ENCODE results near the gene RHOH. TPM values are rescaled to one million over a fixed set of nuclear protein-coding genes. Genes with fewer than 3 reads are reported as not detected.

Gene RHOH
- total and polyA plus RNA-seq, 10 of the 15 experiments (the other 5 are each of a cell fraction or from before 2014, with no cell fraction given) = 46.5 to 120 (median 57.9) TPM

- peak overlapping the region; percentile 57 for H3K9ac ChIP-seq (ENCODE audit: control insufficient read depth, insufficient read depth, low read length)
- SMC1A ChIA-PET (ENCODE audit: uncharacterized antibody, unreplicated experiment) = interaction anchor here (1.0 to 20.3 kb wide), 14 partner anchors 8 to 532 kb away, joined by 3 to 374 read pairs (median 14); partner anchors contain the start of gene RHOH
- H3K36me3 ChIP-seq (ENCODE audit: control insufficient read depth in 2 of 2, insufficient read depth in 2 of 2, low read length in 1 of 2) = no peaks in the 10 kb centered on the region
- 0% methylated on average over 1 of the region's 1 CpG for WGBS (ENCODE audit: insufficient coverage, insufficient replicate concordance, low lambda C conversion rate, missing lambda C conversion rate)
- peaks cover 45% of the 10 kb centered on the region for H3K4me1 ChIP-seq (ENCODE audit: control insufficient read depth, insufficient read depth, low read length)
- ATAC-seq = peak; percentile 1; the same call in 1 of the 3 replicates
- in situ Hi-C loops (cut with MboI) (loop anchor here (25.0 kb wide), 1 partner anchor 1374 kb away; the partner anchor contains the start of gene TLR1), intact Hi-C loops (cut with micrococcal nuclease; ENCODE audit: unreplicated experiment) (loop anchor here (1.0 to 2.0 kb wide), 2 partner anchors 14 to 119 kb away; no protein-coding TSS in a partner anchor)
- DNase-seq (ENCODE audit: low read depth, low spot score) = no peak
- FAIRE-seq = no peak
- CTCF ChIA-PET = interaction anchor here (0.8 to 11.5 kb wide), 12 partner anchors 8 to 577 kb away, joined by 3 to 121 read pairs (median 10); no protein-coding TSS in a partner anchor
- BruUV-seq (replicated peaks) = TSS peak; percentile 65
- POLR2A ChIA-PET = interaction anchor here (0.9 to 7.3 kb wide), 14 partner anchors 11 to 130 kb away, joined by 3 to 102 read pairs (median 12); partner anchors contain the start of genes N4BP2 and RHOH
- H3K27me3 ChIP-seq (replicated peaks in 1 of 2; ENCODE audit: control insufficient read depth in 2 of 2, insufficient read depth in 2 of 2, low read length in 1 of 2) = no peaks in the 10 kb centered on the region
- H3K27ac ChIP-seq (ENCODE audit: control insufficient read depth, insufficient read depth) = peak overlapping the region; percentile 89
- H3K4me2 ChIP-seq (ENCODE audit: control insufficient read depth, insufficient read depth) = peak overlapping the region; percentile 84; the same call in 1 of the 2 replicates
- H2AFZ ChIP-seq (ENCODE audit: control insufficient read depth, low read depth, low read length) = no peak overlapping the region
- H4K20me1 ChIP-seq (ENCODE audit: control insufficient read depth, insufficient read depth) = no peaks in the 10 kb centered on the region
- no peak overlapping the region for H3K4me3 ChIP-seq
- peaks cover 47% of the 10 kb centered on the region for H3K79me2 ChIP-seq (ENCODE audit: control insufficient read depth, insufficient read depth, low read length)
- H3K9me3 ChIP-seq (replicated peaks; ENCODE audit: control insufficient read depth, insufficient read depth, low read length) = no peaks in the 10 kb centered on the region
- RAD21 ChIA-PET (ENCODE audit: unreplicated experiment) = interaction anchor here (1.0 to 18.0 kb wide), 14 partner anchors 10 to 486 kb away, joined by 3 to 356 read pairs (median 22); partner anchors contain the start of genes N4BP2 and RHOH
- no peak for TF ChIP-seq BRCA1 (IDR thresholded peaks at IDR 0.05; ENCODE audit: low read depth, low read length)
- TF ChIP-seq CUX1 (IDR thresholded peaks at IDR 0.05; ENCODE audit: insufficient replicate concordance, low read depth, low read length) = no peak
- no peak for TF ChIP-seq MAX (IDR thresholded peaks at IDR 0.05; ENCODE audit: low read depth, low read length)
- TF ChIP-seq TCF3 (IDR thresholded peaks at IDR 0.05; ENCODE audit: borderline replicate concordance, insufficient read depth, low read depth, low read length) = no peak
- 0 out of 2 replicates have a peak, but pooled peaks have one; percentile 6 for TF ChIP-seq ZNF687 (IDR thresholded peaks at IDR 0.05)
- no peak for TF ChIP-seq EGR1 (IDR thresholded peaks at IDR 0.05; ENCODE audit: borderline replicate concordance in 1 of 2, low read depth in 2 of 2, low read length in 2 of 2)
- no peak for TF ChIP-seq SUPT20H (IDR thresholded peaks at IDR 0.05; ENCODE audit: borderline replicate concordance, control insufficient read depth, low read depth, low read length)
- TF ChIP-seq CBX5 (IDR thresholded peaks at IDR 0.05; ENCODE audit: low read depth) = no peak
- no peak for TF ChIP-seq CREB1 (IDR thresholded peaks at IDR 0.05; ENCODE audit: low read depth)
- no peak for TF ChIP-seq ASH2L (IDR thresholded peaks at IDR 0.05; ENCODE audit: borderline replicate concordance, low read depth)
- no peak for TF ChIP-seq SREBF2 (IDR thresholded peaks at IDR 0.05; ENCODE audit: low read length)
- TF ChIP-seq IRF4 (IDR thresholded peaks at IDR 0.05; ENCODE audit: low read depth, low read length) = no peak
- 0 out of 2 replicates have a peak, but pooled peaks have one; percentile 11 for TF ChIP-seq POLR2A (IDR thresholded peaks at IDR 0.05; ENCODE audit: low read depth, low read length)
- peak; percentile 54; the same call in 1 of the 2 replicates for TF ChIP-seq POLR2AphosphoS5 (IDR thresholded peaks at IDR 0.05; ENCODE audit: low read length)
- TF ChIP-seq BCL11A (IDR thresholded peaks at IDR 0.05; ENCODE audit: low read depth, low read length) = no peak
These were observed 10.2 kb upstream of the RHOH start for GRCh38 chr4:40186665-40187014.

Measured in GM12878 (cell line).